Natural killer cell (primary cell): ENCODE measurements around the gene PPM1J. TPM values are rescaled to one million over a fixed set of nuclear protein-coding genes. Genes with fewer than 3 reads are reported as not detected.

ENCODE experiments used
- ATAC-seq, 3 donors: fragments of 150-1000 bp in 2 of 3; fragments of 200-7000 bp in 1 of 3; cut with Tn5 transposase; 1 replicate in 1 of 3; 2 replicates in 2 of 3; pipeline ENCODE4 v1.10.0; 2021; ENCODE audit warnings: mild to moderate bottlenecking in 2 of 3, moderate library complexity in 2 of 3
- DNase-seq, 2 donors: peaks; one replicate each; pipeline versions ENCODE4 v3.0.0 to v3.0.0-alpha.2; 2013 to 2021; ENCODE audit warnings: mixed read lengths in 1 of 2
- H3K27ac ChIP-seq: one replicate; pipeline ENCODE4 v1.5.1; 2013; ENCODE audit warnings: mild to moderate bottlenecking, low read length
- H3K27me3 ChIP-seq: one replicate; pipeline ENCODE4 v1.6.1; 2013; ENCODE audit warnings: low read length; ENCODE audit not compliant: control insufficient read depth, insufficient read depth
- H3K36me3 ChIP-seq: one replicate; pipeline ENCODE4 v1.6.1; 2013; ENCODE audit warnings: low read length; ENCODE audit not compliant: control insufficient read depth, insufficient read depth
- H3K4me1 ChIP-seq: one replicate; pipeline ENCODE4 v1.6.1; 2013; ENCODE audit warnings: low read length; ENCODE audit not compliant: control insufficient read depth, insufficient read depth
- H3K4me3 ChIP-seq: one replicate; pipeline ENCODE4 v1.5.1; 2013; ENCODE audit warnings: low read length
- H3K9me3 ChIP-seq: one replicate; pipeline ENCODE4 v1.6.1; 2013; ENCODE audit warnings: low read length; ENCODE audit not compliant: control insufficient read depth, insufficient read depth
- H3K27ac Mint-ChIP-seq, 2 donors: one replicate each; pipeline ENCODE4 v1.8.0; 2022; ENCODE audit warnings: mild to moderate bottlenecking in 2 of 2, mixed read lengths in 2 of 2, moderate library complexity in 1 of 2
- H3K27me3 Mint-ChIP-seq, 2 donors: one replicate each; pipeline ENCODE4 v1.8.0; 2022; ENCODE audit warnings: low read depth in 2 of 2, mixed read lengths in 2 of 2
- H3K36me3 Mint-ChIP-seq: one replicate; pipeline ENCODE4 v1.8.0; 2022; ENCODE audit warnings: mixed read lengths
- H3K4me1 Mint-ChIP-seq, 2 donors: one replicate each; pipeline ENCODE4 v1.8.0; 2022; ENCODE audit warnings: mixed read lengths in 2 of 2
- H3K4me3 Mint-ChIP-seq: one replicate; pipeline ENCODE4 v1.8.0; 2022; ENCODE audit warnings: mild to moderate bottlenecking, moderate library complexity, mixed read lengths
- H3K9me3 Mint-ChIP-seq, 2 donors: one replicate each; pipeline ENCODE4 v1.8.0; 2022; ENCODE audit warnings: mixed read lengths in 2 of 2
- WGBS: methylation state at CpG from one replicate; pipeline ENCODE4 v1.1.7; 2013; ENCODE audit warnings: missing lambda C conversion rate; ENCODE audit not compliant: insufficient coverage; 5-methylcytosine and 5-hydroxymethylcytosine counted together
- intact Hi-C: fragments of 100-400 bp; cut with micrococcal nuclease; formaldehyde crosslinking; loops from one replicate; pipeline ENCODE4 v1.14.2; 2022
- total RNA-seq, 4 donors: library from RNA; stranded (reverse); fragments of 120-200 nt in 1 of 4; gene quantifications; one replicate each; pipeline versions ENCODE4 v1.2.3 to v1.2.4, GENCODE V29; 2013 to 2022
- TF ChIP-seq, protein P1 (sequence below): fragments of 200-600 bp; IDR thresholded peaks from one replicate; pipeline ENCODE4 v1.8.0; 2022; ENCODE audit warnings: antibody characterized with exemption

Gene PPM1J
- total RNA-seq, 3 donors from 2014 or later (not counting 1 experiment from before 2014, with no cell fraction given) = 0.26 TPM; not detected in 2

DNA sequence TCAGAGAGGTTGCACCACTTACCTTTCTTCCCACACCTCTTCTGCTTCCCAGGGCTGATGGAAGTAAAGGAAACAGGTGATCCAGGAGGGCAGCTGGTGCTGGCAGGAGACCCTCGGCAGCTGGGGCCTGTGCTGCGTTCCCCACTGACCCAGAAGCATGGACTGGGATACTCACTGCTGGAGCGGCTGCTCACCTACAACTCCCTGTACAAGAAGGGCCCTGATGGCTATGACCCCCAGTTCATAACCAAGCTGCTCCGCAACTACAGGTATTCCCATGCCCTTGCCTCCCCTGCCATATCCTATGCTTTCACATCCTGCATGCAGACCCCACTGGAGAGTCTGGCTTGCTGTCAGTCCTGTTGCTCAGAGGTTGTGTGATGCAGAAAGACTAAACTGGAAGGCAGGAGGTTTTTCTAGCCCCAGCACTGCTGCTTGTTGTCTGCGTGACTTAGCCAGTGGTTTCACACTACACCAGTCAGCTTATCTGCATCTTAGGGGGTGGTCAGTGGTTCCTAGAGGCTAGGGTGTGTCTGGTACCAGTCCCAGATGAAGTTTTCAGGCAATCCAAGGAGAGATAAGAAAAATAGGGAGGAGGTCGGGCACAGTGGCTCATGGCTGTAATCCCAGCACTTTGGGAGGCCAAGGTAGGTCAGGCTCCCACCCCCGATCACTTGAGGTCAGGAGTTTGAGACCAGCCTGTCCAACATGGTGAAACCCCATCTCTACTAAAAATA, 18.4 kb downstream of the PPM1J start:
- H3K36me3 ChIP-seq = peaks cover 59% of the 10 kb centered on the region
- peaks cover 14% of the 10 kb centered on the region for H3K36me3 Mint-ChIP-seq
- ATAC-seq = peak in 1 of 3 donors; percentile 44
- H3K9me3 ChIP-seq = no peaks in the 10 kb centered on the region
- no peak overlapping the region for H3K4me3 ChIP-seq
- WGBS = 82% methylated on average over 7 of the region's 7 CpGs
- peak overlapping the region; percentile 31 for H3K27ac ChIP-seq
- H3K4me1 Mint-ChIP-seq = peaks cover 38 to 46% of the 10 kb centered on the region in 2 donors
- peaks cover 48% of the 10 kb centered on the region for H3K4me1 ChIP-seq
- H3K4me3 Mint-ChIP-seq = peak overlapping the region; percentile 36
- H3K27me3 Mint-ChIP-seq = no peaks in the 10 kb centered on the region
- intact Hi-C loops = no loop called here
- TF ChIP-seq, protein P1, sequence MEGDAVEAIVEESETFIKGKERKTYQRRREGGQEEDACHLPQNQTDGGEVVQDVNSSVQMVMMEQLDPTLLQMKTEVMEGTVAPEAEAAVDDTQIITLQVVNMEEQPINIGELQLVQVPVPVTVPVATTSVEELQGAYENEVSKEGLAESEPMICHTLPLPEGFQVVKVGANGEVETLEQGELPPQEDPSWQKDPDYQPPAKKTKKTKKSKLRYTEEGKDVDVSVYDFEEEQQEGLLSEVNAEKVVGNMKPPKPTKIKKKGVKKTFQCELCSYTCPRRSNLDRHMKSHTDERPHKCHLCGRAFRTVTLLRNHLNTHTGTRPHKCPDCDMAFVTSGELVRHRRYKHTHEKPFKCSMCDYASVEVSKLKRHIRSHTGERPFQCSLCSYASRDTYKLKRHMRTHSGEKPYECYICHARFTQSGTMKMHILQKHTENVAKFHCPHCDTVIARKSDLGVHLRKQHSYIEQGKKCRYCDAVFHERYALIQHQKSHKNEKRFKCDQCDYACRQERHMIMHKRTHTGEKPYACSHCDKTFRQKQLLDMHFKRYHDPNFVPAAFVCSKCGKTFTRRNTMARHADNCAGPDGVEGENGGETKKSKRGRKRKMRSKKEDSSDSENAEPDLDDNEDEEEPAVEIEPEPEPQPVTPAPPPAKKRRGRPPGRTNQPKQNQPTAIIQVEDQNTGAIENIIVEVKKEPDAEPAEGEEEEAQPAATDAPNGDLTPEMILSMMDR = no peak
- peak overlapping the region; percentile 72 for H3K27ac Mint-ChIP-seq
- no peak for DNase-seq
- no peaks in the 10 kb centered on the region for H3K27me3 ChIP-seq
- no peaks in the 10 kb centered on the region for H3K9me3 Mint-ChIP-seq

DNA sequence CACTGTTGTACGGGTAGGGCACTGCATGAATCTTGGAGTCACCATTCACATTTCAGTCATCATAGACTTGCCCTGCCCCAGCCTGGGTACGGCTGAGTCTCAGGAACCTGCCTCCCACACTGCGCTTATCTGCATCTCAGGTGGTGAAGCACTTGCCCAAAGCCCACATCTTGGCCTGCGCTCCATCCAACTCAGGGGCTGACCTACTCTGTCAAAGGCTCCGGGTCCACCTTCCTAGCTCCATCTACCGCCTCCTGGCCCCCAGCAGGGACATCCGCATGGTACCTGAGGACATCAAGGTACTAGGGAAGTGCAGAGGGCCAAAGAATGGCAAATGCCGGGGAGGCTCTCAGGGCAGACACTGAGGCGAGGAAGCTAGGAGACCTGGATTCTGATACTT, 19.9 kb downstream of the PPM1J start:
- H3K4me1 ChIP-seq = peaks cover 34% of the 10 kb centered on the region
- no peak overlapping the region for H3K4me3 Mint-ChIP-seq
- H3K9me3 ChIP-seq = no peaks in the 10 kb centered on the region
- no peaks in the 10 kb centered on the region for H3K27me3 Mint-ChIP-seq
- no peak overlapping the region for H3K27ac ChIP-seq
- peaks cover 58% of the 10 kb centered on the region for H3K36me3 ChIP-seq
- TF ChIP-seq, protein P1 = no peak
- no peak overlapping the region for H3K27ac Mint-ChIP-seq
- H3K4me1 Mint-ChIP-seq = peaks cover 26 to 34% of the 10 kb centered on the region in 2 donors
- H3K36me3 Mint-ChIP-seq = peaks cover 15% of the 10 kb centered on the region
- DNase-seq (no peak), ATAC-seq (no peak)
- WGBS = 97% methylated on average over 9 of the region's 9 CpGs
- H3K4me3 ChIP-seq = no peak overlapping the region
- H3K9me3 Mint-ChIP-seq = no peaks in the 10 kb centered on the region
- intact Hi-C loops = no loop called here
- H3K27me3 ChIP-seq = no peaks in the 10 kb centered on the region

DNA sequence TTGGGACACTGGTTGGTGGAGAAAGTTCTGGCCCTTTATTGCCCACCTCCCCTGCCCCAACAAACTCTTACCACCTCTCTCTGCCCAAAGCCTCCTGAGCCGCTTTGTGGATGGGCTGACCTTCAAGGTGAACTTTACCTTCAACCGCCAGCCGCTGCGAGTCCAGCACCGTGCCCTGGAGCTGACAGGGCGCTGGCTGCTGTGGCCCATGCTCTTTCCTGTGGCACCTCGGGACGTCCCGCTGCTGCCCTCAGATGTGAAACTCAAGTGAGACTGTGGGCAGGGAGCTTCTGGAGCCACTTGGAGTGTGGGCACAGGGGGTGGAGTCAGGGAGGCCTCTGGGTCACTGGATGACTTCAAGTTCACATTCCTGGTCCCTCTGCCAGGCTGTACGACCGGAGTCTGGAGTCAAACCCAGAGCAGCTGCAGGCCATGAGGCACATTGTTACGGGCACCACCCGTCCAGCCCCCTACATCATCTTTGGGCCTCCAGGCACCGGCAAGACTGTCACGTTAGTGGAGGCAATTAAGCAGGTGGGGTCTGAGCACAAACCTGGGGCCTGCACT, 20.7 kb downstream of the PPM1J start:
- no peak overlapping the region for H3K27ac Mint-ChIP-seq

More for the DNA sequence above, 20.7 kb downstream of the PPM1J start:
- H3K4me1 Mint-ChIP-seq = peaks cover 18 to 25% of the 10 kb centered on the region in 2 donors
- Histone ChIP-seq H3K27ac (no peak overlapping the region), H3K4me3 (no peak overlapping the region), H3K9me3 (no peaks in the 10 kb centered on the region), H3K4me1 (peaks cover 25% of the 10 kb centered on the region), H3K36me3 (peaks cover 59% of the 10 kb centered on the region), H3K27me3 (no peaks in the 10 kb centered on the region)
- peaks cover 15% of the 10 kb centered on the region for H3K36me3 Mint-ChIP-seq
- H3K27me3 Mint-ChIP-seq = no peaks in the 10 kb centered on the region
- H3K9me3 Mint-ChIP-seq = no peaks in the 10 kb centered on the region
- DNase-seq = no peak
- no peak for ATAC-seq
- intact Hi-C loops = no loop called here
- WGBS = 98% methylated on average over 15 of the region's 15 CpGs
- TF ChIP-seq, protein P1 = no peak
- H3K4me3 Mint-ChIP-seq = no peak overlapping the region
